Neural progenitor cell (in vitro differentiated cells): Measurements from ENCODE around the gene WWC1.

Source experiments
- CTCF ChIP-seq: fragments of 200-600 bp; sonication (generic); IDR thresholded peaks from 2 replicates; pipeline ENCODE4 v1.5.1; 2017; ENCODE audit warnings: antibody characterized with exemption, mild to moderate bottlenecking
- EZH2 ChIP-seq: fragments of 200-600 bp; sonication (generic); IDR thresholded peaks from 2 replicates; pipeline ENCODE4 v1.6.1; 2017; ENCODE audit warnings: antibody characterized with exemption, mild to moderate bottlenecking, moderate library complexity
- EZH2phosphoT487 ChIP-seq: fragments of 200-600 bp; sonication (generic); IDR thresholded peaks from 2 replicates; pipeline ENCODE4 v1.6.1; 2017; ENCODE audit warnings: antibody characterized with exemption

GRCh38 chr5:168312606-168313295 lies 21.3 kb downstream of the WWC1 start:
- TF ChIP-seq EZH2: no peak
- no peak for TF ChIP-seq EZH2phosphoT487
- TF ChIP-seq CTCF: no peak
